Measurements from ENCODE around the gene MTFR1L. TPM values are rescaled to one million over a fixed set of nuclear protein-coding genes. Genes with fewer than 3 reads are reported as not detected.

MTFR1L gene
- total and polyA plus RNA-seq, 3 donors from 2014 or later: 148 to 253 (median 166) TPM

DNA sequence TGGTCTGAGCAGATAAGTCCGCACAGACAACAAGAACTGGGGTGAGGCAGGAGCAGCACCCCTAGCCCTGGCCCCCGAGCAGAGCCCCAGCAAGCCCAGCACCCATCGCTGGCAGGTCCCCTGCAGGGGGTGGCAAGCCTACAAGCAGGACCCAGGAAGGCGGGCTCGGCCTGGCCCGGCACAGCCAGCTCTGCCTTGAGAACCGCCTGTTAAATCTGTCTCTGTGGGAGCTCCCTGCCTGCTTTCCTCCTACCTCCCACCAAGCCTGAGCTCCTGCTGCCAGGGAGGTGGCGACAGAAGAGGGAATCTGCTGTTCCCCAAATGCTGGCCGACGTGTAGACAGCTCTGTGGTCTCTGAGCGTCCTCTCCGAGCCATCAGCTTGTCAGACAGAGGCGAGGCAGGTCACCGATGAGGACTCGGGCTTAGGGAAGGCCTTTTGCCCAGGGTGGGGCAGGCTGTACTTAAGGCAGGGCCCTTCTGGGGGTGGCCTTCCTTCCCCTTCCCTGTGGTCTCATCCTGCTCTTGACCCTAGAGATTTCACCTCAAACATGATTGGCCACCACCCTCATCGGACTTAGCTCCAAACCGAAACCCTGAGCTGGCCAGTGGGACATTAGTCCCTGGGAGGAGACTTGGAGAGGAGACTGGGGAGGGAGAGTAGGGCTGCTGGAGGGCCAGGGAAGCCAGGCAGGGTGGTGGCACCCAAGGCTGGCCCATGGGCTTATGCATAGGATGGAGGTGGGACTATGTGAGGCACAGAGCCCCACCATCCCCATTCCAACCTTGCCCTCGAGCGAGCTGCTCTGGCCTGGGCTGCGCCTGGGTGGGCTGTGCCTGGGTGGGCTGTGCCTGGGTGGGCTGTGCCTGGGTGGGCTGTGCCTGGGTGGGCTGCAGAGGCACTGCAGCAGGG, 12.0 kb upstream of the MTFR1L start:
- Histone ChIP-seq H3K4me3 (no peak overlapping the region), H3K36me3 (ENCODE audit: low read depth, missing control alignments) (no peaks in the 10 kb centered on the region), H3K27me3 (no peaks in the 10 kb centered on the region), H3K9me3 (no peaks in the 10 kb centered on the region), H3K4me1 (no peaks in the 10 kb centered on the region), H3K27ac (no peak overlapping the region)
- no peak for DNase-seq
- 76 to 78% methylated on average over 6 to 20 of the region's 20 CpGs for WGBS, 2 donors
- intact Hi-C loops (cut with DNase I; ENCODE audit: low total_unique reads): no loop called here
- TF ChIP-seq POLR2A (IDR thresholded peaks at IDR 0.05): no peak
- no peak for TF ChIP-seq CTCF (IDR thresholded peaks at IDR 0.05)

DNA sequence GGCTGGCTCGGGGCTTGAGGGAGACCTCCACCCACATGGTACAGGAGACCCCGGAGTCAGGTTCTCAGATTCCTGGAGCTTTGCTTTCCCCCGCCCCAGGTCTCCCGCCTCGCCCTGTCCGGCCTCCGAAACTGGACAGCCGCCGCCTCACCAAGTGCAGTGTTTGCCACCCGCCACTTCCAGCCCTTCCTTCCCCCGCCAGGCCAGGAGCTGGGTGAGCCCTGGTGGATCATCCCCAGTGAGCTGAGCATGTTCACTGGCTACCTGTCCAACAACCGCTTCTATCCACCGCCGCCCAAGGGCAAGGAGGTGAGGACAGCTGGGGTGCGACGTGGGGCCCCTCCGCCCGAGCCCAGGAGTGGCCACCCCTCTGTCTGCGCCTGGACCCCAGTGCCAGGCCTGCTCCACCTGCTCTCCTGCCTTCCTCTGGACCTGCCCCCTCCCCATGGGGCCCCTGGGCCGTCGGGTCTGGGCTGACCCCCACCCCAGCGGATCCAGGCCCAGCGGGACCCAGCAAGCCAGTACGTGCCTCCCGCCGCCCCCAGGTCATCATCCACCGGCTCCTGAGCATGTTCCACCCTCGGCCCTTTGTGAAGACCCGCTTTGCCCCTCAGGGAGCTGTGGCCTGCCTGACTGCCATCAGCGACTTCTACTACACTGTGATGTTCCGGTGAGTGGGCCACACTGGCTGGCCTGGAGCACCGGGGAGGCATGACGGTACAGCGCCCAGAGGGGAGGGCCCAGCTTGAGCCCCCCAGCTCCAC, 11.1 kb upstream of the MTFR1L start:
- Histone ChIP-seq H3K4me3 (no peak overlapping the region), H3K4me1 (no peaks in the 10 kb centered on the region), H3K27me3 (no peaks in the 10 kb centered on the region), H3K9me3 (no peaks in the 10 kb centered on the region), H3K27ac (no peak overlapping the region), H3K36me3 (ENCODE audit: low read depth, missing control alignments) (no peaks in the 10 kb centered on the region)
- no peak for DNase-seq
- WGBS, 2 donors: 94 to 96% methylated on average over 27 to 33 of the region's 34 CpGs
- TF ChIP-seq POLR2A (IDR thresholded peaks at IDR 0.05): no peak
- TF ChIP-seq CTCF (IDR thresholded peaks at IDR 0.05): no peak
- intact Hi-C loops (cut with DNase I; ENCODE audit: low total_unique reads): no loop called here

DNA sequence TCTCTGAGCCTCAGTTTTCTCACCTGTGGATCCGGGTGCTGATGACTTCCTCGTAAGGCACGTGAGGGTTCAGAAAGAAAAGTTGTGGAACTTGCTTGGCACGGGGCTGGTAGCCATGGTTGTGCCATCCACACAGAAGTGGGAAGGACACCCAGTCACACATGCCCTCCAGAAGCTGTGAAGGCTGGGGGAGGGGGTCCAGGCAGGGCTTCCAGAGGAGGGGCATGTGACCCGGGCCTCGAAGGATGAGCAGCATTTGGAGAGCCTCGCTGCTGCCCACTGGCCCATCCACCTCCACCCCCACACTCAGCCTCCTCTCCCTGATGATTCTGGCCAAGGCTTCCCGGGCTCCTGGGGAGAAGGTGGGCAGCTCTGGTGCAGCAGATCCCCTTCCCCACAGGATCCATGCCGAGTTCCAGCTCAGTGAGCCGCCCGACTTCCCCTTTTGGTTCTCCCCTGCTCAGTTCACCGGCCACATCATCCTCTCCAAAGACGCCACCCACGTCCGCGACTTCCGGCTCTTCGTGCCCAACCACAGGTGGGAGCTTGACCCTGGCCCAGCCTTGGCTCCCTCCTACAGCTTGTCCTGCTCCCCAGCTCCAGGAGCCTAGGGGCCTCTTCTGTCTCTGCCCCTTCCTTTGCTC, 10.3 kb upstream of the MTFR1L start:
- H3K36me3 ChIP-seq (ENCODE audit: low read depth, missing control alignments): no peaks in the 10 kb centered on the region
- no peak for DNase-seq
- no peaks in the 10 kb centered on the region for H3K4me1 ChIP-seq
- no peaks in the 10 kb centered on the region for H3K9me3 ChIP-seq
- no peak overlapping the region for H3K27ac ChIP-seq
- 84 to 93% methylated on average over 14 to 18 of the region's 18 CpGs for WGBS, 2 donors
- H3K27me3 ChIP-seq: no peaks in the 10 kb centered on the region
- intact Hi-C loops (cut with DNase I; ENCODE audit: low total_unique reads): no loop called here
- no peak overlapping the region for H3K4me3 ChIP-seq
- TF ChIP-seq CTCF (IDR thresholded peaks at IDR 0.05): no peak
- TF ChIP-seq POLR2A (IDR thresholded peaks at IDR 0.05): no peak

GRCh38 chr1:25809929-25810328, 9.8 kb upstream of the MTFR1L start:
- H3K4me1 ChIP-seq: no peaks in the 10 kb centered on the region
- H3K36me3 ChIP-seq (ENCODE audit: low read depth, missing control alignments): no peaks in the 10 kb centered on the region
- H3K27ac ChIP-seq: no peak overlapping the region
- no peak for DNase-seq
- intact Hi-C loops (cut with DNase I; ENCODE audit: low total_unique reads): no loop called here
- 94 to 98% methylated on average over 5 to 6 of the region's 7 CpGs for WGBS, 2 donors
- TF ChIP-seq CTCF (IDR thresholded peaks at IDR 0.05) (no peak), POLR2A (IDR thresholded peaks at IDR 0.05) (no peak)
- no peak overlapping the region for H3K4me3 ChIP-seq
- no peaks in the 10 kb centered on the region for H3K9me3 ChIP-seq
- no peaks in the 10 kb centered on the region for H3K27me3 ChIP-seq
